GM10266 (cell line): Measurements from ENCODE around the gene KRTAP4-11.
"Not testable (repeated sequence)": the region's sequence is repeated elsewhere in the genome, so short reads cannot be mapped to it uniquely, and the experiment has no call there.

ENCODE experiments used
- DNase-seq: peaks from one replicate; pipeline ENCODE4 v3.0.0; 2012; ENCODE audit errors: extremely low spot score
- CTCF ChIP-seq: IDR thresholded peaks from 2 replicates; pipeline ENCODE4 v1.5.1; 2012; ENCODE audit warnings: mild to moderate bottlenecking, low read depth; ENCODE audit not compliant: control insufficient read depth, insufficient read depth; ENCODE audit errors: missing control alignments

Gene KRTAP4-11

GRCh38 chr17:41118721-41119120, 548 bp upstream of the KRTAP4-11 start:
- no peak for TF ChIP-seq CTCF
- no peak for DNase-seq

GRCh38 chr17:41116297-41116696, 1.9 kb downstream of the KRTAP4-11 start:
- TF ChIP-seq CTCF: no peak
- DNase-seq: no peak

GRCh38 chr17:41111151-41111885, 6.9 kb downstream of the KRTAP4-11 start:
- no peak for DNase-seq
- TF ChIP-seq CTCF: no peak

GRCh38 chr17:41108728-41109386, 9.3 kb downstream of the KRTAP4-11 start:
- not testable (repeated sequence) for DNase-seq

- DNase-seq: no peak
- no peak for TF ChIP-seq CTCF
These were observed 10.2 kb downstream of the KRTAP4-11 start for GRCh38 chr17:41107941-41108450.

- not testable (repeated sequence) for DNase-seq
These were observed 12.8 kb downstream of the KRTAP4-11 start, which contains the start of gene KRTAP4-9 for GRCh38 chr17:41105347-41105746. KRTAP4-9 (plus strand) TSS chr17:41105389; CDS start chr17:41105389, 0 bp downstream.

- not testable (repeated sequence) for DNase-seq
These were observed 13.7 kb downstream of the KRTAP4-11 start for GRCh38 chr17:41104386-41105038.

GRCh38 chr17:41103896-41104295, 14.3 kb downstream of the KRTAP4-11 start:
- no peak for TF ChIP-seq CTCF
- DNase-seq: no peak
